Heart left ventricle (tissue), 13 donors: Measurements from ENCODE around the gene MFAP5.

Source experiments
- CTCF ChIP-seq, 12 donors: fragments of 200-600 bp; sonication (generic) in 4 of 12; IDR thresholded peaks; one replicate each; pipeline versions ENCODE4 v1.5.0 to v1.8.0; 2018 to 2022; ENCODE audit warnings: antibody characterized with exemption in 12 of 12, mild to moderate bottlenecking in 5 of 12
- POLR2A ChIP-seq, 2 donors: fragments of 450-650 bp; IDR thresholded peaks; one replicate each; pipeline ENCODE4 v1.6.1; 2017; ENCODE audit warnings: antibody characterized with exemption in 2 of 2, mild to moderate bottlenecking in 2 of 2, moderate library complexity in 2 of 2
- donor health status: ischemic (EF 13 %, LVEDD 7.1; RV severe dilation, severe dysfunction).
- donor health status: DM: no; HTN: yes; CAD: no.
- donor health status: DM: no; HTN: no; CAD: no.
- donor health status: ischemic (EF 25% LVEDD 6.9; RV normal size, moderate dysfunction).
- donor health status: ischemic (EF 25% LVEDD 5.7; RV mildly dilated, moderate dysfunction).
- donor health status: ischemic (EF 35%, LVEDD 5.7; RV mildly dilated, moderate dysfunction).
- donor health status: nonischemic (EF 11% LVEDD 7.7; RV severe dilation, severe dysfunction).
- donor health status: DM: yes; HTN: yes; CAD: no.
- donor health status: PGD.
- donor health status: ischemic (EF 29% LVEDD 5.4; RV normal size, mild dysfunction).
- donor health status: nonischemic (EF 23%, LVEDD 6.1; RV moderate dilation, normal function).

GRCh38 chr12:8680533-8680932 is 17.9 kb upstream of the MFAP5 start:
- no peak for TF ChIP-seq POLR2A (IDR thresholded peaks at IDR 0.05)
- peak in 4 of 12 donors; percentile 6 to 23 (median 16) for TF ChIP-seq CTCF (IDR thresholded peaks at IDR 0.05)
